Memory B cell (primary cell): ENCODE data around the gene LRP1.
"Not testable (repeated sequence)": the region's sequence is repeated elsewhere in the genome, so short reads cannot be mapped to it uniquely, and the experiment has no call there.

Source experiments
- ATAC-seq: fragments of 150-1000 bp; cut with Tn5 transposase; 2 replicates; pipeline ENCODE4 v1.10.0; 2021; ENCODE audit warnings: low read depth, mild to moderate bottlenecking, moderate library complexity
- DNase-seq, 2 donors: peaks; one replicate each; pipeline ENCODE4 v3.0.0; 2022; ENCODE audit warnings: low spot score in 2 of 2
- H3K27ac Mint-ChIP-seq: one replicate; pipeline ENCODE4 v1.8.0; 2022; ENCODE audit warnings: mild to moderate bottlenecking, moderate library complexity, mixed read lengths
- H3K27me3 Mint-ChIP-seq: one replicate; pipeline ENCODE4 v1.8.0; 2022; ENCODE audit warnings: mixed read lengths
- H3K36me3 Mint-ChIP-seq: one replicate; pipeline ENCODE4 v1.8.0; 2022; ENCODE audit warnings: mild to moderate bottlenecking, mixed read lengths
- H3K4me1 Mint-ChIP-seq: one replicate; pipeline ENCODE4 v1.8.0; 2022; ENCODE audit warnings: mixed read lengths
- H3K4me3 Mint-ChIP-seq: one replicate; pipeline ENCODE4 v1.8.0; 2022; ENCODE audit warnings: mild to moderate bottlenecking, moderate library complexity, mixed read lengths
- H3K9me3 Mint-ChIP-seq: one replicate; pipeline ENCODE4 v1.8.0; 2022; ENCODE audit warnings: mixed read lengths

Gene LRP1

DNA sequence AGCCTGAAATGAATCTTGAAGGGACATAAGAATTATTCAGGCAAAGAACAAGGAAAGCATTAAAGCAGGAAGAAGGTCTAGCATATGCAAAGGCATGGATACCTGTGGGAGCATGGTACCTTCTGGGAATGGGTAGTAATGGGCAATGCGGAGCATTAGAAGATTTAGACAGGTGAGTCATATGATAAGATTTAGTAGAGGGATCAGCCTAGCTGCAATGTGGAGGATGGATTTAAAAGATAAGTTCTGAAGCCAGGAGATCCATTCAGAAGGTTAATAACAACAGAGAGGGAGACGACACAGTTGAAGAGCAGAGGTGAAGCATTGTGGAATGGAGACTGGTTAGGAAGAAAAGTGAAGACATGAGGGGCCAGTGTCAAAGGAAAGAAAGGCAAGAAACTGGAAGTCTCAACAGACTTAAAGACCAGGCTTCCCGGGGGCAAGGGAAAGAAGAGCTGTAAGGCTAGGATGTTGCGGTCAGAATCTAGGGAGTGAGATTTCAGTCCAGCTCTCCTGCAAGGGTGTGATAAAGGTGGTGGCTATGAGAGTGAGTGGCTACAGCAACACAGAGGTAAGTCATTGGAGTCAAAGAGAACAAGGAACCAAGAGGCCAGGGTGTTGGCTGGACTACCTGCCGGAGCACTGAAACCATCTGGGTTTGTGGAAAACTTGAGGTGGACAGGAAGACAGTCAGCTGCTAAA, 11.6 kb upstream of the LRP1 start:
- Mint-ChIP-seq H3K27ac (no peak overlapping the region), H3K9me3 (no peaks in the 10 kb centered on the region), H3K36me3 (no peaks in the 10 kb centered on the region), H3K4me1 (peaks cover 19% of the 10 kb centered on the region), H3K27me3 (no peaks in the 10 kb centered on the region), H3K4me3 (no peak overlapping the region)
- no peak for DNase-seq
- no peak for ATAC-seq

DNA sequence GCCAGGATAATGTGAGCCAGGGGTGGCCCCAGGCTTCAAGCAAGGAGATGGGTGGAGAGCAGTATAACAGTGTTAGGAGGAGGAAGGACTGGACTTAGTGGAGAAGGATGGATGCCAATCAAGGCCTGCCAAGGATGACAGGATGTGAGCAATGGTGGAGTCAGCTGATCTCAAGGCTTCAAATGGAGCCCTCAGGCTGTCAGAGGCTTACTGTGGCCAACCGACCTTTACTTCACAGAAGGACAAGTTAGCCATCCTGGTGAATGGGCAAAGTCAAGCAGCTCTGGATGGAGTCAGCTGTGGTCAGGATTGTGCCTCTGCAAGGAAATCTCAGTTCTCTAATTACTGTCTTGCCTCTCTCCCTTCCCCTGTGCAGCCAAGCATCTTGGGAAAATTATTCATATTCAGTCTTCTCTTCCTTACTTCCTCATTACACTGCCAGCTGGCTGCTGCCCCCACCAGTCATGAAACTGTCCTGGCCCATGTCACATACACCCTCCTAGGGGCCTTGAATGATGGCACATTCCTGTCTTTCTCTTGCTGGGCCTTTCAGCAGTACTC, 9.5 kb upstream of the LRP1 start:
- no peak overlapping the region for H3K4me3 Mint-ChIP-seq
- H3K9me3 Mint-ChIP-seq: peaks cover 2% of the 10 kb centered on the region
- peaks cover 9% of the 10 kb centered on the region for H3K4me1 Mint-ChIP-seq
- DNase-seq (no peak), ATAC-seq (peak; percentile 91)
- peaks cover 1% of the 10 kb centered on the region for H3K36me3 Mint-ChIP-seq
- peak overlapping the region; percentile 3 for H3K27ac Mint-ChIP-seq
- H3K27me3 Mint-ChIP-seq: peaks cover 2% of the 10 kb centered on the region

DNA sequence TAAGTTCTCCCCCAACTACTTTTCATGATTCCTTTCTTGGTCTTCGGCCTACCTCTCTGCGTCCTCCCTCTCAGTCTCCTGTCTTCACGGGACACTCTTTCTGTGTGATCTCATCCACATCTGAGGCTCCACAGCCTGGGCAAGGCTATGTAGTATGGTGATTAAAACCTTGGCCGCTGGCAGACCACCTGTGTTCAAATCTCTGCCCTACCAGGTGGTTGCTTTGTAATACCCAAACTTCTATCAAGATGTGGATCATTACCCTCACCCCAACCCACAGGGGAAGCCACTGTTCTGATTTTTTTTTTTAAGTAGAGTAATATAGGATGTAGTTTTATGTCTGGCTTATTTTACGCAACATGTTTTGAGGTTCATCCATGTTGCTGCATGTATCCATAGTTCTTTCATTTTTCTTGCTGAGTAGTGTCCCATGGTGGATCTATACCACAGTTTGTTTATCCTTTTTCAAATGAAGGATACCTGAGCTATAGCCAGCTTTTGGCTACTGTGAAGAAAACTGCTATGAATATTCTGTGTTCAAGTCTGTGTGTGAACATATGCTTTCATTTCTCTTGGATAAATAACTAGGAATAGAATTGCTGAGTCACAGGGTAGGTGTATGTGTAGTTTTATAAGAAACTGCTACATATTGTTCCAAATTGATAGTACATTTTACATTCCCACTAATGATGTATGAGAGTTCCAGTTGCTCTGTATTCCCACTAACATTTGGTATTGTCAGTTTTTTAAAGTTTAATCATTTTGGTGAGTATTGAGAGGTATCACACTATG, 8.8 kb upstream of the LRP1 start:
- Mint-ChIP-seq H3K4me1 (peaks cover 12% of the 10 kb centered on the region), H3K27me3 (peaks cover 2% of the 10 kb centered on the region), H3K36me3 (peaks cover 2% of the 10 kb centered on the region), H3K4me3 (no peak overlapping the region), H3K9me3 (peaks cover 3% of the 10 kb centered on the region), H3K27ac (peak overlapping the region; percentile 3)
- ATAC-seq (no peak), DNase-seq (no peak)

DNA sequence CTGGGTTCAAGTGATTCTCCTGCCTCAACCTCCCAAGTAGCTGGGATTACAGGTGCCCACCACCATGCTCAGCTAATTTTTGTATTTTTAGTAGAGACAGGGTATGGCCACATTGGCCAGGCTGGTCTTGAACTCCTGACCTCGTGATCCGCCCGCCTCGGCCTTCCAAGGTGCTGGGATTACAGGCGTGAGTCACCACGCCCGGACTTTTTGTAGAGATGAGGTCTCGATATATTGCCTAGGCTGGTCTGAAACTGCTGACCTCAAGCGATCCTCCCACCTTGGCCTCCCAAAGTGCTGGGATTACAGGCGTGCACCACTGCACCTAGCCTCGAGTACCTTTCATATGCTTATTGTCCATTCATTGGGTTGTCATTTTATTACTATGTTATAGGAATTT, 7.6 kb upstream of the LRP1 start:
- not testable (repeated sequence) for ATAC-seq, H3K36me3 Mint-ChIP-seq
- H3K4me1 Mint-ChIP-seq: peaks cover 12% of the 10 kb centered on the region

DNA sequence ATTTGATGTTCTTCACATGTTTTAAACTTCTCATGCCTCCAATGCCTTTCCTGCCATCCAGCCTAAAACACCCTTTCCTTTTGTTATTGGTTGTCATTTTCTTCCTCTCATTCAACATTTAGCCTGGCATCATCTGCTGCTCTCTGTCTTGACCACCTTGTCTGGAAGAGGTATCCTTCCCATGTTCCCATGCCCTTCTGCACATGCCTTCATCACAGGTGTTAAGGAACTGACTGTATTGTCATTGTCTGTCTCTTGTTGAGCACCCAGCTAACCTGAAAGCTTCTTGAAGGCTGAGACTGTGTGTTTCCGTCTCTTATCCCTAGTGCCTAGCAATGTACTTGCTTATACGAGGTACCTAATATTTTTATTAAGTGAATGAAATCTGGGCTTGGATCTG, 4.5 kb upstream of the LRP1 start:
- Mint-ChIP-seq H3K4me1 (peaks cover 10% of the 10 kb centered on the region), H3K27ac (no peak overlapping the region), H3K4me3 (no peak overlapping the region), H3K9me3 (peaks cover 3% of the 10 kb centered on the region), H3K36me3 (peaks cover 2% of the 10 kb centered on the region), H3K27me3 (peaks cover 2% of the 10 kb centered on the region)
- no peak for ATAC-seq
- DNase-seq: no peak

More for the DNA sequence above, 7.6 kb upstream of the LRP1 start:
- not testable (repeated sequence) for H3K27me3 Mint-ChIP-seq, H3K4me3 Mint-ChIP-seq, H3K27ac Mint-ChIP-seq, DNase-seq, H3K9me3 Mint-ChIP-seq

DNA sequence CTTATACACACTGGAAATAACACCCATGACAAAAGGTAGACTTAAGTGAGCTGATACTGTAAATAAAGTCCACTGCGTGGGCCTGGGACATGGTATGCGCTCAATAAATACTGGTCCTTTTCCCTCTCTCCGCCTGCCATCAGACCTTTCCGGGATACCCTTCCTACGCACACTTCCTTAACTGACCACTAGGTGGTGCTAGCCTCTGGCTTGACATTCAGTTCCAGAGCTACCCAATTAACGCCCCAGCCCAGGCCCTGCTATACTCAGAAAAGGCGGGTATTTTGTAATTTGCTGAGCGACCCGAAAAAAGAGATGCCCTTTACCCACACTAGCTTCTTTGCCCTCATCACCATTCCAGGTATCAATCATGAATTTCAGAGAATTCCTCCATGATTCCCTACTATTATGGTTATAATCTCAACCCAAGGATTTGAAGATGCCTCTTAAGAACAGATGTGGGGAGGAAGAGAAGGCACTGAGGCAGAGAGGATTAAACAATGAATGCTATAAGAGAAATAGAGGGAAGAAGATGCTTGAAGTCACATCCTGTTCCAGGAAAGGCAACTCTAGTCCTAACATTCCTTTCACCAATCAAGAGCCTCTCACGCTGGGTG, 3.9 kb upstream of the LRP1 start:
- H3K36me3 Mint-ChIP-seq: peaks cover 2% of the 10 kb centered on the region
- ATAC-seq (peak; percentile 71), DNase-seq (peak; percentile 77 to 78)
- no peak overlapping the region for H3K27ac Mint-ChIP-seq
- peaks cover 3% of the 10 kb centered on the region for H3K9me3 Mint-ChIP-seq
- H3K4me3 Mint-ChIP-seq: no peak overlapping the region
- H3K4me1 Mint-ChIP-seq: peaks cover 5% of the 10 kb centered on the region
- peaks cover 2% of the 10 kb centered on the region for H3K27me3 Mint-ChIP-seq

DNA sequence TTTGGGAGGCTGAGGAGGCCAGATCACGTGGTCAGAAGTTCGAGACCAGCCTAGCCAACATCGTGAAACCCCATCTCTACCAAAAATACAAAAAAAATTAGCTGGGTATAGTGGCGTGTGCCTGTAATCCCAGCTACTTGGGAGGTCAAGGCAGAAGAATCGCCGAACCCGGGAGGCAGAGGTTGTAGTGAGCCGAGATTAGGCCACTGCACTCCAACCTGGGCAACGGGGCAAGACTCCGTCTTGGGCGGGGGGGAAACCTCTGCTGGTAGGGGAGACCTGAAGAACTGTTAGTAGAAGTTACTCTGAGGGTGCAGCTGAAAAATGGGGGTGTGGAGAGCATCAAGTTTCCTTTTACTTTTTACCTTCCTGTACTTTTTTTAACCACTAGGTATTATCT, 2.2 kb upstream of the LRP1 start:
- peaks cover 2% of the 10 kb centered on the region for H3K36me3 Mint-ChIP-seq
- H3K4me1 Mint-ChIP-seq: peaks cover 7% of the 10 kb centered on the region
- no peak for ATAC-seq
- peaks cover 3% of the 10 kb centered on the region for H3K9me3 Mint-ChIP-seq
- DNase-seq: no peak
- H3K27ac Mint-ChIP-seq: no peak overlapping the region
- H3K27me3 Mint-ChIP-seq: peaks cover 2% of the 10 kb centered on the region
- no peak overlapping the region for H3K4me3 Mint-ChIP-seq

DNA sequence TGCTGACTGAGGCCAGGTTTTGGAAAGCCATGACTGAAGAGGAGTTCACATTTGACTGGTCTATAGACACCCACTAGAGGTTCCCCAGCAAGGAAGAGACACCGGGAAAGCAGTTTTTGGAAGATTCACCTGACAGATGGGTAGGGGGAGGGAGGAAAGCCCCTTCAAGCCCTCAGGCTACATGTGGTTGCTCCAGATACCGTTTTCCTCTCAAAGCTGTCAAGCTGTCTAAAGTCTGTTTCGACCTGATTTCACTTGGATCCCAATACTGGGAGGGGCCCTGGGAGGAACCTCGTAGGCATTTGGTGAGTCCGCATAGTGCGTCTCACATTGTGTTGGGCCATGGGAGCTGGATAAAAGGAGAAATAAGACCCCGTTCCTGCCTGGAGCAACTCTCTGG, 1.7 kb upstream of the LRP1 start:
- Mint-ChIP-seq H3K27me3 (peaks cover 2% of the 10 kb centered on the region), H3K9me3 (peaks cover 3% of the 10 kb centered on the region), H3K36me3 (peaks cover 2% of the 10 kb centered on the region), H3K4me1 (peaks cover 8% of the 10 kb centered on the region), H3K4me3 (peak overlapping the region; percentile 48), H3K27ac (no peak overlapping the region)
- DNase-seq (no peak), ATAC-seq (no peak)

DNA sequence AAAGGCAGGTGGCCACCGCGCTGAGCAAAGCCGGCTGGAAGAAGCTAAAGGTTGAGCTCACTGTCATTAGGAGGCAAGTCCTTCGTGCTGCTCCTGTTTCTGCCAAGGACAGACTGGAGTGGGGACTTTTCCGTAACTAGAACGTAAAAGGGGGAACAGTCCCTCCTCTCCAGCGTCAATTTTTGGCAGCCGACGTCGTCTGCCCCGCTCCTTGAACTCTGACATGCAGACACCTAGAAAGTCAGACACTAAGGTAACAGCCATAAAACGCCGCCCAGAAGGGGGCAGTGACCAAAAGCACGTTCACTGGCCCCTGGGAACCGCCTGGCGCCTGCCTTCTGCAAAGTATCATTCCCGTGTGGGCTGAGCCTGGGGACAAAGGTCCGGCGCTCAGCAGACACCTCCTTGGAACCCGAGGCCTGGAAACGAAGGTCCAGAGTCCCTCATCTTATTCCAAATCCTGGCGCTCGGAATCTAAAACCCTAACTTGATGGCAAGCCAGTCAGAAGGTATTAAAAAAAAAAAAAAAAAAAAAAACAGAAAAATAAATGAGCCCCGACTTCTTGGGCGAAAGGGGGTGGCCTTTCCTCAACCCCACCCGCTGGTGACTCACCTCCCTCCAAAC, 1.1 kb upstream of the LRP1 start:
- peaks cover 3% of the 10 kb centered on the region for H3K9me3 Mint-ChIP-seq
- peak overlapping the region; percentile 91 for H3K4me3 Mint-ChIP-seq
- ATAC-seq (peak; percentile 40), DNase-seq (peak; percentile 34 to 39)
- H3K36me3 Mint-ChIP-seq: peaks cover 2% of the 10 kb centered on the region
- peaks cover 2% of the 10 kb centered on the region for H3K27me3 Mint-ChIP-seq
- no peak overlapping the region for H3K27ac Mint-ChIP-seq
- peaks cover 8% of the 10 kb centered on the region for H3K4me1 Mint-ChIP-seq

DNA sequence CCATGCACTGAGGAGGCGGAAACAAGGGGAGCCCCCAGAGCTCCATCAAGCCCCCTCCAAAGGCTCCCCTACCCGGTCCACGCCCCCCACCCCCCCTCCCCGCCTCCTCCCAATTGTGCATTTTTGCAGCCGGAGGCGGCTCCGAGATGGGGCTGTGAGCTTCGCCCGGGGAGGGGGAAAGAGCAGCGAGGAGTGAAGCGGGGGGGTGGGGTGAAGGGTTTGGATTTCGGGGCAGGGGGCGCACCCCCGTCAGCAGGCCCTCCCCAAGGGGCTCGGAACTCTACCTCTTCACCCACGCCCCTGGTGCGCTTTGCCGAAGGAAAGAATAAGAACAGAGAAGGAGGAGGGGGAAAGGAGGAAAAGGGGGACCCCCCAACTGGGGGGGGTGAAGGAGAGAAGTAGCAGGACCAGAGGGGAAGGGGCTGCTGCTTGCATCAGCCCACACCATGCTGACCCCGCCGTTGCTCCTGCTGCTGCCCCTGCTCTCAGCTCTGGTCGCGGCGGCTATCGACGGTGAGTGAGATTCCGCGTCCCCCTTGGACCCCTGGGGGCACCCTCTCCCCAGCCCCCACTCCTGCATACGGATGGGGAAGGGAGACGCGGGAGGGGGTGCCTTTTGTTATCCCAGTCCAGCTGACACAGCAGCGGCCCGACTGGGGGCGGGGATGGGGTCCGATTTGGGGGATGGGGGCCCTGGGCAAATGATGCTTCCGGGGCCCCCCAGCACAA, 400 bp downstream of the LRP1 start:
- no peak for DNase-seq
- H3K4me3 Mint-ChIP-seq: peak overlapping the region; percentile 91
- peaks cover 2% of the 10 kb centered on the region for H3K9me3 Mint-ChIP-seq
- H3K27me3 Mint-ChIP-seq: peaks cover 2% of the 10 kb centered on the region
- ATAC-seq: no peak
- peaks cover 8% of the 10 kb centered on the region for H3K4me1 Mint-ChIP-seq
- peaks cover 2% of the 10 kb centered on the region for H3K36me3 Mint-ChIP-seq
- H3K27ac Mint-ChIP-seq: peak overlapping the region; percentile 28

DNA sequence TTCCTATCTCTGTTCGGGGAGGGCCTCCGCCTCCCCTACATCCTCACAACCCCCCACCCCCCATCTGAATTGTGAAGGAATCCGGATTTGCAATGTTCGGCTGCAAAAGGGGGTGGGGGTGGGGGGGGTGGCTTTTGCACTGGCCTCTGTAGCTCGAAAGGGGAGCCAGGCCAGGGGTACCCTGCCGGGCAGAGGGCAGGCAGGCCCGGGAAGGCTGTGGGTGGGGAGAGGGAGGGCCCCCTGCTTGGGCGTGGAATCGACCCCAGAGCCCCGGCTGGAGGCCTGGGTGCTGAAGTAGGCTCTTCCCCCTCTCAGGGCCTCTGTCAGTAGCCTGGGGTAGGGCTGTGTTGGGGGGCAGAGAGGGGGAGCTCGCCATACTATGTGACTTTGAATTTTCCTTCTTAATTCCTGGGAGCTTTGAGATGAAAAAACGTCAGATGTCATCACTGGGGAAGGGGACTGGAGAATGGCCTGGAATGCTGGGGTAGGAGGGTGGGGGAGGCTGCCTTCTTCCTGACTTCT, 1.1 kb downstream of the LRP1 start:
- peak overlapping the region; percentile 38 for H3K4me3 Mint-ChIP-seq
- peaks cover 5% of the 10 kb centered on the region for H3K4me1 Mint-ChIP-seq
- H3K36me3 Mint-ChIP-seq: no peaks in the 10 kb centered on the region
- H3K27ac Mint-ChIP-seq: no peak overlapping the region
- DNase-seq (no peak), ATAC-seq (no peak)
- no peaks in the 10 kb centered on the region for H3K9me3 Mint-ChIP-seq
- no peaks in the 10 kb centered on the region for H3K27me3 Mint-ChIP-seq

DNA sequence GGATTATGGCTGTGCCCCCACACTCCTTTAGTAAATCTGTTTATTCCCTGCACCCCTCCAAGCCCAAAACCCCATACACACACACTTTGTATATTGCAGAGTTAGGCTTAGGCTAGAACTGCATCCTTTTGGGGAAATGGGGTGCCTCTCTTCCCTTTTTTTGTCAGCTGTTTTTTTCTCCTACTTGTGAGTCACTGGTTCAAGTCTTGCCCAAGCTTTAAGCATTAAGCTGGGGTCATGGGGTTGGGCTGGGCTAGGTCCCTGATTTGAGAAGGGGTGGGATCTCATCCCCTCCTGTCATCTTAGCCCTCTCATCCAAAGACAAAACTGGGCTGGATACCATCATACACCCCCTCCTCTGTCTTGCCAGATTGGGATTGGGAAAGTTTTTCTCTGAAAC, 1.6 kb downstream of the LRP1 start:
- ATAC-seq (no peak), DNase-seq (no peak)
- Mint-ChIP-seq H3K4me3 (peak overlapping the region; percentile 38), H3K9me3 (no peaks in the 10 kb centered on the region), H3K36me3 (no peaks in the 10 kb centered on the region), H3K27me3 (no peaks in the 10 kb centered on the region), H3K4me1 (peaks cover 5% of the 10 kb centered on the region), H3K27ac (no peak overlapping the region)

DNA sequence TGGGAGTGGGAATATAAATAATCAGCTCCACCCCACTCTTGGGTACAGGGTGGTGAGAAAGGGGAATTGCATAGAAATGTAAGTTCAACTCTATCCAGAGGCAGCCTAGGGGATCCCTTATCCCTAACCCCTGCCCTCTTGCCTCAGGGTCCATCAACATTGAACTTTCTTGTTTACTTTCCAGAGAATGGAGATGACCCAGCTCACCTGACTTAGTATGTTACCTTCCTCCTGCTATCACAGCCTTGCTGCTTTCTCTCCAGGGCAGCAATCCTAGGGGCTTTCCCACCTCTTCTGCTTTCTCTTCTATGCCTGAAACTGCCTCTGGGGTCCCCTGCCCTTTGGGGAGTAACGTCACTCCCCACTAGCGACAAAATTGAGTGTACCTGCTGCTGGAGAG, 2.7 kb downstream of the LRP1 start:
- Mint-ChIP-seq H3K27me3 (no peaks in the 10 kb centered on the region), H3K36me3 (no peaks in the 10 kb centered on the region), H3K27ac (no peak overlapping the region), H3K4me1 (peaks cover 5% of the 10 kb centered on the region), H3K9me3 (no peaks in the 10 kb centered on the region), H3K4me3 (no peak overlapping the region)
- DNase-seq: no peak
- peak; percentile 66 for ATAC-seq
